GM18505 (cell line): ENCODE measurements around the gene PHF2.

Experiments used
- ATAC-seq: cut with Tn5 transposase; IDR thresholded peaks from one replicate; pipeline ENCODE4 v1.9.1; 2021; ENCODE audit not compliant: unreplicated experiment
- POLR2A ChIP-seq: IDR thresholded peaks from 4 replicates; pipeline ENCODE4 v1.6.1; 2011; ENCODE audit warnings: borderline replicate concordance; ENCODE audit not compliant: insufficient read depth, insufficient read length; ENCODE audit errors: extremely low read depth

PHF2 gene

DNA sequence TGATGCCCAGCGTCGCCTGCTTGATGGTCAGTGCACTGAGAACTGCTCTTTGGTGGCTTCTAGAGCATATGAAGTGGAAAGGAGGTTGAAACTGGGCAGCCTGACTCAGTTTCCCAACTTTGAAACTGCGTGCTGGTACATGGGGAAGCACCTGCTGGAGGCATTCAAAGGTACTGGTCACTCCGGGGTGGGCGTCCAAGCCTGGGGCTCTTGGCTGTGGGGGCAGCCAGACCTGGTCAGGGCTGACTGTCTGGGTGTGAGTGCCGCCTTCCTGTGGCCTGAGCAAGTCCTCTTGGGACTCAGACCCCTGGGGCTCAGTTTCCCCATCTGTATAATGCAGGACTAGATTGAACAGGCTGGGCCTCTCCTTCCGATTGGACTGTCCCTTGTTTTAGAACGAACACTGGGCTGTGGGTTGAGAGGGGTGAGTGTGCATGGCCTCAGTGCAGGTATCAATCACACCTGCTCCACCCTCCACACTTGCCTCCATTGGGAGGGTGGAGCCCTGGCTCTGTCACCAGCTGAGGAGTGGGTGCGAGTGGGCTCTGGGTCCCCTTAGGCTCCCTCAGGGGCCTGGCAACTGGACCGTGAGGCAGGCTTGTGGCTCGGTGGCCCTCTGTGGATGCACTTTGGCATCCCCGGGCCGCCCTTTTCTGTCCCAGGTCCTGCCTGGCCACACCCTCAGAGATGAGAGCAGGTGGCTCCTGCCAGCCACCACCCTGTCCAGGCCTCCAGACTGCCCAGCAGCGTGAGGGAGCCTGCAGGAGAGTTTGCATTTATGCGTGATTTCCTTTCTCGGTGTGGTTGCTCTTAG is 80.2 kb downstream of the PHF2 start:
- ATAC-seq = no peak
- TF ChIP-seq POLR2A = no peak

DNA sequence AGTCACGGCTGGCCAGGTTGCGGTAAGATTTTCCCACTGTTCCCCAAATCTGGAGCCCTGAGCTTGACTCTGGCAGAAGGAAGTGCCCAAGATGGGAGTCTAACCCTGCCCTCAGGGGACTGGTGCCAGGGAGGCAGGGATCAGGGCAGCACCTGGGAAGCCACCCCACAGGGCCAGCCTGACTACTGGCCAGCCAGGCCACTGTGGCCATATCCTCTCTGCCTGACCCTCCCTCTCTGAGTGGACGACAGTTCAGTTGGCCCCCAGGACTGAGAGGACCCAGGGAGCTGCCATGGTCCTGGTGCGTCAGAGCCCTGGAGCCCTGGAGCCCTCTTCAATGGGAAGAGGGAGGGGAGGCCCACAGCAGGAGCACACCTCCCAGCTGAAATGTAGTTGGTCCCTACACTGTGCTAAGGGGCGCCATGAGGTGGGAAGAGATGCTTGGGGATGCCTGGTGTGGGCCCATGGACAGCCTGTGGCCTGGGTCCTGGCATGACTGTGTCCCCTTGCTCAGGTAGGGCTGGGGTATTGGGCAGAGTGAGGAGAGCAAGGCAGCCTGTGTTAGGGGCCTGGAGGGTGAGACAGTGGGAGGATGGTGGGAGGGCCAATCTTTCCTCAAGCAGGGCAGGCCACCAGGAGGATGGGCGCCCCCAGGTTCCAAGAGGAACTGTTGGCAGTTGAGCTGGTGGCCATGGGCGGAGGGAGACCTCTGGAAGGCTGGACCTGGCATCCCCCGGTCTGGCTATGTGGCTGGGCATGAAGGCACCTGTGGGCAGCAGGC is 81.1 kb downstream of the PHF2 start:
- ATAC-seq = no peak
- TF ChIP-seq POLR2A = no peak

GRCh38 chr9:93658184-93658925 is 82.0 kb downstream of the PHF2 start:
- ATAC-seq = no peak
- no peak for TF ChIP-seq POLR2A

- TF ChIP-seq POLR2A = no peak
- ATAC-seq = no peak
These were observed 82.9 kb downstream of the PHF2 start for GRCh38 chr9:93659044-93659836.

DNA sequence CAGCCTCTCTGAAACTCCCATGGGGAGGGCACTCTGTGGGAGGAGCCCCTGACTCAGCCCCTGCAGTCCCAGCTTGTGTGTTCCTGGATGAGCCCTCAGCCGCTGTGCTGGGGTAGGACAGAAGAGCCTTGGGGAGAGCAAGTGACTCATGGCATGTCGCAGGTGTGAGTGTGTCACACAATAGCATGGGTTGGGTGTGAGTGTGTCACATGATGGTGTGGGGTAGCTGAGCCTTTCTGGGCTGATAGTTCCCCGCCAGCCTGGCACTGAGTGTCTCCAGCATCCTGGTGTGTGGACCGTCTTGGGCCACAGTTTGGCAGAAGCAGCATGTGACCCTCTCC is 83.4 kb downstream of the PHF2 start:
- no peak for ATAC-seq
- TF ChIP-seq POLR2A = no peak

DNA sequence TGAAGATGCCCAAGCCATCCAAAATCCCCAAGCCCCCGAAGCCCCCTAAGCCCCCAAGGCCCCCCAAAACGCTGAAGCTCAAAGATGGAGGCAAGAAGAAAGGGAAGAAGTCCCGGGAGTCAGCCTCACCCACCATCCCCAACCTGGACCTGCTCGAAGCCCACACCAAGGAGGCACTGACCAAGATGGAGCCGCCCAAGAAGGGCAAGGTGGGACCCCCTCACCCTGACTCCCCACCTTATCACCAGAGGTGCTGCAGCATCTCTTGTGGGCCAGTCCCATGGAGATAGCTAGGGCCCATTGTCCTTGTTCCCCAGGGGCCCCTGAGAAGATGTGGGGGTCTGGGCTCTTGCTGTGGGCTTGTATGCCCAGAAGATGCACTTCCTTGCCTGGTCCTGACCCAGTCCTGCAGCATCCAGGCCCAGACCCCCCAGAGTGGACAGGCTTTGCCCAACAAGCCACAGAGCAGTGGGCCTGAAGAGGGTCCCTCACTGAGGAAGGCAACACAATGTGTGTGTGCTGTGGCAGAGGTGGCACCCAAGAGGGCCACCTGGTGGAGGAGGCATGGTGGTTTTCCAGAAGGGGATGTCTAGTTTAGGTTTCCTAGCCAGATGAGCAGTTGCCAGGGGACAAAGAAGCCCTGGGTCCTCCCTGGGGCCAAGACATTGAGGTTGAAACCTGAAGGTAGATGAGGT is 84.1 kb downstream of the PHF2 start:
- no peak for ATAC-seq
- TF ChIP-seq POLR2A = no peak

DNA sequence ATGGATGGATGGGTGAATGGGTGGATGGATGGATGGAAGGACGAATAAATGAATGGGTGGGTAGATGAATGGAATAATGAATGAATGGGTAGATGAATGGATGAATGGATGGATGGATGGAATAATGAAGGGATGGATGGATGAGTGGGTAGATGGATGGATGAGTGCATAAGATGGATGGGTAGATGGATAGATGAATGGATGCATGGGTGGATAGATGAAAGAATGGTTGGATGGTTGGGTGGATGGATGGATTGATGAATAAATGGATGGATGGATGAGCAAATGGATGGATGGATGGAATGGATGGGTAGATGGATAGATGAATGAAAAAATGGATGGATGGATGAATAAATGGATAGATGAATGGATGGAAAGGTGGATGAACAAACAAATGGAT is 85.2 kb downstream of the PHF2 start:
- ATAC-seq = no peak
- no peak for TF ChIP-seq POLR2A

DNA sequence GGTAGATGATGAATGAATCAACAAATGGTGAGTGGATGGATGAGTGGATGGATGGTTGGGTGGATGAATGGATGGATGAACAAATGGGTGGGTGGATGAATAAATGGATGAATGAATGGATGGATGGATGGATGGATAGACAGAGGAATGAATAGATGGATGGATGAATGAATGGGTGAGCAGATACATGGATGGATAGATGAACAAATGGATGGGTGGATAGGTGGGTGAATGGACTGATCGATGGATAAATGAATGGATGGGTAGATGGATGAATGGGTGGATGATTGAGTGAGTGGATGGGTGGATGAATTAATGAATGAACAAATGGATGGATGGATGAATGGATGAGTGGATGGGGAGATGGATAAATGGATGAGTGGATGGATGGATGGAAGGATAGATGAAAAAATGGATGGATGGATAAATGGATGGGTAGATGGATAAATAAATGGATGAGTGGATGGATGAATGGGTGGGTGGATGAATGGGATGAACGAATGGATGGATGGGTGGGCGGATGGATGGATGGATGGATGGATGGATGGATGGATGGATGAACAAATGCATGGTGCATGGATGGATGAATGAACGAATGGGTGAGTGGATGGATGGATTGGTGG is 85.7 kb downstream of the PHF2 start:
- no peak for ATAC-seq
- TF ChIP-seq POLR2A = no peak

DNA sequence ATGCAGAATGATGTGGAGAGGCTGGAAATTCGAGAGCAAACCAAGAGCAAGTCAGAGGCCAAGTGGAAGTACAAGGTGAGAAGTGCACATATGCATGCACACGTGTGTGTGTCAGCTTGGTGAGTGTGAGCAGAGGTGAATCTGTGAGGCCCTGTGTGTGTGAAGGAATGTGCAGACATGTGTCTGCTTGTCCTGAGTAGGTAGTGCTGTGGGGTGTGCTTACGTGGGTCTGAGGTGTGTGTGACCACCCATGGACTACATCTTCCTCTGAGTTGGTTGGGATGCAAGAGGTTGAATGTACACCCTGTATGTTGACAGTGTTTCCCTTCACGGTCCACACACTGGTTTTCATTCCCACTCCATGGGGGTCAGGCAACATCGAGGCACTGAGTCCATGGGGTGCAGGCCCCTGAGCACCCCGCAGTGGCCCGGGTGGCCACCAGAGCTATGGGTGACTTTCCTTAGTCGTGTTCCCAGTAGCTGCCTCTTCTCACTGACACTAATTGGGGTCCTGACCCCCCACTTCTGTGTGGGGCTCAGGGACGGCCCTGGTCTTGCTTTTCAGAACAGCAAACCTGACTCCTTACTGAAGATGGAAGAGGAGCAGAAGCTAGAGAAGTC is 86.7 kb downstream of the PHF2 start:
- no peak for TF ChIP-seq POLR2A
- no peak for ATAC-seq

DNA sequence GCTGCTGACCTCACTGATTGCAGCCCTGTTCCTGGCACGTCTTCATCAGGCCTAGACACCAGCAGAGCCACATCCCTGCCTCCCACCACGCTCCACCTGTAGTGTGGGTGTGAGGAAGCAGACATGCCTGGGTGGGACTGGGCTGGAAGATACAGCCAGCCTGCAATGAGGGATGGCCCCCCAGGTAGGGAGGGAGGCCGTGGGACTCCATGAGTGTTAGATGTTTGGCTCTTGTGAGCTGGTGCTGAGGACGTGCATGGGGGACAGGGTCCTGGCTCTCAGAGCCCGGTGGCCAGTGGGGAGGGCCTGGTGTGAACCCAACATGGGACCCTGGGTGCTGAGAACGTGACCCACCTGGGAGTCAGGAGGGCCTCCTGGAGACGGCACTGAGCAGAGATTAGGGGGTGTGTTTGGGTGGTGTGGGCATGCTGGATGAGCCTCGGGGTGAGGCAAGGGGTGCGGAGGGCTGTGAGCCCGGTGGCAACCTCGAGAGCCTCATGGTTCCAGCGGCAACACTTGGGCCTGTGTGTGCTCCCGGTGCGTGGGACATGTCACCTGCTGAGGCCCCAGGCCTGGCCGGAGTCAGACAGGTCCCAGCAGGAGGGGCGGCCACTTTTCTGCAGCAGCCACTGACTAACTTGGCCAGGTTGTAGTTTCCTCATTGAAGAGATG is 87.6 kb downstream of the PHF2 start:
- no peak for ATAC-seq
- TF ChIP-seq POLR2A = no peak

DNA sequence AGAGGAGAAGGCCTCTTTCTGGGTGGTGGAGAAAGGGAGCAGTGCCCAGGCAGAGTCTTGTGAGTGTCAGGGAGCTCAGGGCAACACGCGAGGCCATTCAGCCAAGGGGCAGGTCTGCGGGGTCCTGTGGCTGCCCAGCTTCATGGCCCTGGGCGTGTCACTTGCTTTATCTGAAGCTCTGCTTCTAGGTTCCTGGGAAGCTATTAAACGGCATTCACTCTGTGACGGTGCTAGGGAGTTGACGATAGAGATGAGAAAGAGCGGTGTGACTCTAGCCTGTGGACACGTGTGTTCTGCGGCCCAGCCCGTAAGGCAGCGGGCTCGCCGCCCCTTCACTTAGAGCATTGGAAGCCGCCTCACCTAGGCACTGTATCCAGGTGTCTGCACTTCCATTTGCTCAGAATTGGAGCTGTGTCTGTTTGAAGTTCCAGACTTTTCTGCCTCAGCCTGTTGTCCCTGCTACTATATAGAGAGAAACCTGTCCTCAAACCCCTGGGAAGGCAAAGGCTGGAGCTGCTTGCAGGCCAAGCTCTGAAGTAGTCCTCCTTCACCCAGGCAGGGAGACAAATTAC is 88.3 kb downstream of the PHF2 start:
- no peak for ATAC-seq
- no peak for TF ChIP-seq POLR2A
